Endothelial cell of umbilical vein (primary cell): ENCODE measurements around the gene CCSER1. TPM values are rescaled to one million over a fixed set of nuclear protein-coding genes. Genes with fewer than 3 reads are reported as not detected.

Source experiments
- BruUV-seq: library from RNA; stranded (reverse); fragments of 400-500 nt; replicated peaks from 2 replicates; lab custom pipeline; 2021; lab: Mats Ljungman, UMichigan
- CTCF ChIA-PET: fragments of 300-600, 350-600 bp; sonication (Branson Sonifier 250); formaldehyde crosslinking; loops from one replicate; lab custom pipeline; 2021; ENCODE audit warnings: antibody characterized with exemption, inconsistent platforms; lab: Charles Lee
- POLR2A ChIA-PET: fragments of 300-600, 350-600 bp; sonication (Branson Sonifier 250); formaldehyde crosslinking; loops from one replicate; lab custom pipeline; 2021; ENCODE audit warnings: antibody characterized with exemption, inconsistent platforms; lab: Charles Lee
- DNase-seq: peaks from one replicate; pipeline ENCODE4 v3.0.0-alpha.2; 2011; ENCODE audit warnings: low read depth, low spot score
- FAIRE-seq: peaks from 2 replicates; lab custom pipeline; 2011; peaks lifted over from hg19 to GRCh38; lab: Jason Lieb, UNC
- H2AFZ ChIP-seq: 2 replicates; pipeline ENCODE4 v1.6.0; 2012; ENCODE audit warnings: low read depth, low read length, control low read depth, inconsistent platforms
- H3K27ac ChIP-seq: 2 replicates; pipeline ENCODE4 v1.5.1; 2011; ENCODE audit warnings: low read depth, mild to moderate bottlenecking, control low read depth, low read length, moderate library complexity; ENCODE audit not compliant: insufficient read depth
- H3K27me3 ChIP-seq, 2 experiments: 2 replicates each; pipeline versions ENCODE4 v1.6.0 to v1.6.1; 2011; ENCODE audit warnings: low read length in 2 of 2, mixed read lengths in 1 of 2; ENCODE audit not compliant: control insufficient read depth in 2 of 2, insufficient read depth in 2 of 2
- H3K36me3 ChIP-seq, 2 experiments: 2 replicates in 1 of 2; 3 replicates in 1 of 2; pipeline ENCODE4 v1.5.1; 2011; ENCODE audit warnings: low read length in 2 of 2, mild to moderate bottlenecking in 1 of 2, moderate library complexity in 1 of 2; ENCODE audit not compliant: control insufficient read depth in 2 of 2, insufficient read depth in 2 of 2; ENCODE audit errors: extremely low read depth in 1 of 2
- H3K4me1 ChIP-seq: 3 replicates; pipeline ENCODE4 v1.5.1; 2011; ENCODE audit warnings: mild to moderate bottlenecking, low read length; ENCODE audit not compliant: control insufficient read depth, insufficient read depth; ENCODE audit errors: extremely low read depth
- H3K4me2 ChIP-seq: 2 replicates; pipeline ENCODE4 v1.6.1; 2011; ENCODE audit warnings: low read length, control low read depth, mixed read lengths; ENCODE audit not compliant: insufficient read depth
- H3K4me3 ChIP-seq, 3 experiments: fragments of 200-600 bp in 1 of 3; sonication (generic), shearing (Covaris generic) in 1 of 3; replicated peaks in 1 of 3; 2 replicates each; pipeline ENCODE4 v1.5.1; 2011 to 2016; ENCODE audit warnings: control low read depth in 3 of 3, low read length in 3 of 3, mild to moderate bottlenecking in 2 of 3, inconsistent platforms in 1 of 3, low read depth in 1 of 3, moderate library complexity in 1 of 3; ENCODE audit not compliant: insufficient read depth in 1 of 3
- H3K79me2 ChIP-seq: 2 replicates; pipeline ENCODE4 v1.6.0; 2012; ENCODE audit warnings: low read length, inconsistent platforms; ENCODE audit not compliant: control insufficient read depth, insufficient read depth
- H3K9ac ChIP-seq: replicated peaks from 2 replicates; pipeline ENCODE3; 2011; ENCODE audit warnings: low read length, control low read depth; ENCODE audit not compliant: insufficient read depth; ENCODE audit errors: extremely low read depth
- H3K9me1 ChIP-seq: replicated peaks from 3 replicates; pipeline ENCODE4 v1.6.0; 2011; ENCODE audit warnings: mild to moderate bottlenecking, low read length; ENCODE audit not compliant: control insufficient read depth, insufficient read depth; ENCODE audit errors: extremely low read depth
- H3K9me3 ChIP-seq: replicated peaks from 2 replicates; pipeline ENCODE4 v1.5.1; 2012; ENCODE audit warnings: low read length, inconsistent platforms; ENCODE audit not compliant: control insufficient read depth, insufficient read depth
- H4K20me1 ChIP-seq: replicated peaks from 2 replicates; pipeline ENCODE3; 2011; ENCODE audit warnings: mild to moderate bottlenecking, low read length; ENCODE audit not compliant: control insufficient read depth, insufficient read depth; ENCODE audit errors: extremely low read depth
- EZH2 ChIP-seq: IDR thresholded peaks from 2 replicates; pipeline ENCODE4 v1.6.1; 2012; ENCODE audit warnings: borderline replicate concordance, low read depth, mild to moderate bottlenecking, moderate library complexity, low read length, inconsistent platforms; ENCODE audit not compliant: severe bottlenecking
- FOS ChIP-seq: IDR thresholded peaks from 2 replicates; pipeline ENCODE4 v1.6.1; 2011; ENCODE audit warnings: mild to moderate bottlenecking, low read length, moderate library complexity, borderline replicate concordance; ENCODE audit not compliant: insufficient read depth
- GATA2 ChIP-seq: IDR thresholded peaks from 2 replicates; pipeline ENCODE4 v1.7.0; 2011; ENCODE audit warnings: low read depth, mild to moderate bottlenecking, moderate library complexity, mixed read lengths, low read length; ENCODE audit not compliant: insufficient read length, insufficient read depth
- JUN ChIP-seq: IDR thresholded peaks from 2 replicates; pipeline ENCODE4 v1.6.1; 2011; ENCODE audit warnings: borderline replicate concordance, low read depth; ENCODE audit not compliant: insufficient read length, insufficient read depth
- MYC ChIP-seq: IDR thresholded peaks from one replicate; pipeline ENCODE4 v1.6.1; 2011; ENCODE audit warnings: mild to moderate bottlenecking, low read depth, low read length
- POLR2A ChIP-seq: IDR thresholded peaks from 2 replicates; pipeline ENCODE4 v1.6.1; 2012; ENCODE audit warnings: low read depth, mild to moderate bottlenecking, control low read depth, low read length
- POLR2AphosphoS5 ChIP-seq: IDR thresholded peaks from 2 replicates; pipeline ENCODE4 v1.6.1; 2012; ENCODE audit warnings: low read depth, mild to moderate bottlenecking, control low read depth, low read length, moderate library complexity; ENCODE audit not compliant: insufficient read depth
- dilution Hi-C: fragments of 300-500 bp; cut with MboI; formaldehyde crosslinking; loops from one replicate; pipeline ENCODE4 v1.15.0; 2019; ENCODE audit warnings: low sequenced_read_pairs; ENCODE audit not compliant: extremely low pct_ligation_motif_present
- intact Hi-C: fragments of 100-400 bp; cut with micrococcal nuclease; formaldehyde crosslinking; loops from one replicate; pipeline ENCODE4 v1.10.0; 2022
- polyA plus RNA-seq, 4 experiments: library from polyadenylated mRNA; depleted of rRNA in 3 of 4; stranded (reverse) in 3 of 4; unstranded in 1 of 4; fragments of >200 nt; gene quantifications; 2 replicates each; pipeline versions ENCODE4 v1.2.1 to v1.2.3, GENCODE V29; 2011 to 2012; ENCODE audit warnings: missing spikeins in 1 of 4
- total RNA-seq: library from RNA; stranded (reverse); gene quantifications from 2 replicates; pipeline ENCODE4 v1.2.3, GENCODE V29; 2021
- TF ChIP-seq, protein P1 (sequence below), 2 donors: IDR thresholded peaks; 1 replicate in 1 of 2; 2 replicates in 1 of 2; pipeline ENCODE4 v1.5.1; 2011; ENCODE audit warnings: low read length in 2 of 2, mild to moderate bottlenecking in 2 of 2, moderate library complexity in 2 of 2, control low read depth in 1 of 2, inconsistent platforms in 1 of 2, low read depth in 1 of 2; ENCODE audit not compliant: insufficient read depth in 1 of 2; ENCODE audit errors: extremely low read depth in 1 of 2
- TF ChIP-seq, protein P2 (sequence below): IDR thresholded peaks from 2 replicates; pipeline ENCODE4 v1.6.1; 2011; ENCODE audit not compliant: insufficient read depth, insufficient read length

CCSER1 gene
- total and polyA plus RNA-seq, 2 donors (not counting 3 experiments of a cell fraction or from before 2014, with no cell fraction given), result 0.11 to 1.8 TPM

DNA sequence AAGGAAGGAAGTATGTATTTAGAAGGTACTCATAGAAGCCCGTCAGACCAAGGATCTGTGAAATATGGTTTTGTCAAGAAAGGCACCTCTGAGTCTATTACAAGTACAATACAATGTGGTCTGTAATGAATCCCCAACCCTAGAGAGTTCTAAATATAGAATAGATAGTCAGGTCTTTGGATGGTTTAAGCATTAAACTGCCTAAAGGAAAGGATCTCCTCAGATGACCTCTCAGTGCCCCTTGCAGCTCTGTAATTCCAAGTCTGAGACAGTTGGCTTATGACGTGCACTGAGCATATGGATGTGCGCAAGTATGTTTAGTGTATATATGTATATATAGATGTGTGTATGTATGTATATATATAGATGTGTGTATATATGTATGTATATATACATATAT is 62.0 kb downstream of the CCSER1 start:
- H2AFZ ChIP-seq, result no peak overlapping the region
- H3K79me2 ChIP-seq, result no peaks in the 10 kb centered on the region
- no peaks in the 10 kb centered on the region for H3K36me3 ChIP-seq
- no peak for FAIRE-seq
- no peak overlapping the region for H3K4me3 ChIP-seq
- H3K9ac ChIP-seq, result no peak overlapping the region
- H3K4me1 ChIP-seq, result no peaks in the 10 kb centered on the region
- dilution Hi-C loops, result no loop called here
- no TSS peak for BruUV-seq
- H3K27me3 ChIP-seq, result no peaks in the 10 kb centered on the region
- ChIA-PET POLR2A (no interaction called here), CTCF (no interaction called here)
- no peaks in the 10 kb centered on the region for H4K20me1 ChIP-seq
- H3K9me1 ChIP-seq, result no peaks in the 10 kb centered on the region
- no peak for DNase-seq
- intact Hi-C loops, result no loop called here
- TF ChIP-seq MYC (no peak), FOS (no peak), POLR2AphosphoS5 (no peak), GATA2 (no peak), JUN (no peak), EZH2 (no peak), POLR2A (no peak)
- TF ChIP-seq, protein P1, sequence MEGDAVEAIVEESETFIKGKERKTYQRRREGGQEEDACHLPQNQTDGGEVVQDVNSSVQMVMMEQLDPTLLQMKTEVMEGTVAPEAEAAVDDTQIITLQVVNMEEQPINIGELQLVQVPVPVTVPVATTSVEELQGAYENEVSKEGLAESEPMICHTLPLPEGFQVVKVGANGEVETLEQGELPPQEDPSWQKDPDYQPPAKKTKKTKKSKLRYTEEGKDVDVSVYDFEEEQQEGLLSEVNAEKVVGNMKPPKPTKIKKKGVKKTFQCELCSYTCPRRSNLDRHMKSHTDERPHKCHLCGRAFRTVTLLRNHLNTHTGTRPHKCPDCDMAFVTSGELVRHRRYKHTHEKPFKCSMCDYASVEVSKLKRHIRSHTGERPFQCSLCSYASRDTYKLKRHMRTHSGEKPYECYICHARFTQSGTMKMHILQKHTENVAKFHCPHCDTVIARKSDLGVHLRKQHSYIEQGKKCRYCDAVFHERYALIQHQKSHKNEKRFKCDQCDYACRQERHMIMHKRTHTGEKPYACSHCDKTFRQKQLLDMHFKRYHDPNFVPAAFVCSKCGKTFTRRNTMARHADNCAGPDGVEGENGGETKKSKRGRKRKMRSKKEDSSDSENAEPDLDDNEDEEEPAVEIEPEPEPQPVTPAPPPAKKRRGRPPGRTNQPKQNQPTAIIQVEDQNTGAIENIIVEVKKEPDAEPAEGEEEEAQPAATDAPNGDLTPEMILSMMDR (IDR thresholded peaks at IDR 0.05; ENCODE audit: extremely low read depth in 1 of 2, insufficient read depth in 1 of 2, low read depth in 1 of 2, low read length in 2 of 2), result no peak
- TF ChIP-seq, protein P2, sequence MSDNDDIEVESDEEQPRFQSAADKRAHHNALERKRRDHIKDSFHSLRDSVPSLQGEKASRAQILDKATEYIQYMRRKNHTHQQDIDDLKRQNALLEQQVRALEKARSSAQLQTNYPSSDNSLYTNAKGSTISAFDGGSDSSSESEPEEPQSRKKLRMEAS, result no peak
- H3K9me3 ChIP-seq, result no peaks in the 10 kb centered on the region
- H3K4me2 ChIP-seq, result no peak overlapping the region
- no peak overlapping the region for H3K27ac ChIP-seq
